Central memory CD8-positive, alpha-beta T cell (primary cell): ENCODE results near the gene SHC2.
"Not testable (repeated sequence)": the region's sequence is repeated elsewhere in the genome, so short reads cannot be mapped to it uniquely, and the experiment has no call there.

Experiments used
- ATAC-seq: fragments of 150-1000 bp; cut with Tn5 transposase; replicated peaks from 2 replicates; pipeline ENCODE4 v1.10.0; 2022; ENCODE audit warnings: mild to moderate bottlenecking, moderate FRiP score, moderate number of reproducible peaks; ENCODE audit not compliant: poor library complexity, severe bottlenecking; ENCODE audit errors: extremely low read depth
- DNase-seq, 2 donors: peaks; one replicate each; pipeline ENCODE4 v3.0.0; 2021; ENCODE audit warnings: low spot score in 2 of 2
- H3K27ac Mint-ChIP-seq: one replicate; pipeline ENCODE4 v1.8.0; 2022; ENCODE audit warnings: low read depth, mild to moderate bottlenecking, moderate library complexity, mixed read lengths
- H3K27me3 Mint-ChIP-seq: one replicate; pipeline ENCODE4 v1.8.0; 2022; ENCODE audit warnings: mixed read lengths
- H3K36me3 Mint-ChIP-seq: one replicate; pipeline ENCODE4 v1.8.0; 2022; ENCODE audit warnings: mild to moderate bottlenecking, moderate library complexity, mixed read lengths; ENCODE audit not compliant: insufficient read depth
- H3K4me1 Mint-ChIP-seq: one replicate; pipeline ENCODE4 v1.8.0; 2022; ENCODE audit warnings: mixed read lengths
- H3K4me3 Mint-ChIP-seq: one replicate; pipeline ENCODE4 v1.8.0; 2022; ENCODE audit warnings: mild to moderate bottlenecking, moderate library complexity, mixed read lengths
- H3K9me3 Mint-ChIP-seq: one replicate; pipeline ENCODE4 v1.8.0; 2022; ENCODE audit warnings: mixed read lengths

SHC2 gene

DNA sequence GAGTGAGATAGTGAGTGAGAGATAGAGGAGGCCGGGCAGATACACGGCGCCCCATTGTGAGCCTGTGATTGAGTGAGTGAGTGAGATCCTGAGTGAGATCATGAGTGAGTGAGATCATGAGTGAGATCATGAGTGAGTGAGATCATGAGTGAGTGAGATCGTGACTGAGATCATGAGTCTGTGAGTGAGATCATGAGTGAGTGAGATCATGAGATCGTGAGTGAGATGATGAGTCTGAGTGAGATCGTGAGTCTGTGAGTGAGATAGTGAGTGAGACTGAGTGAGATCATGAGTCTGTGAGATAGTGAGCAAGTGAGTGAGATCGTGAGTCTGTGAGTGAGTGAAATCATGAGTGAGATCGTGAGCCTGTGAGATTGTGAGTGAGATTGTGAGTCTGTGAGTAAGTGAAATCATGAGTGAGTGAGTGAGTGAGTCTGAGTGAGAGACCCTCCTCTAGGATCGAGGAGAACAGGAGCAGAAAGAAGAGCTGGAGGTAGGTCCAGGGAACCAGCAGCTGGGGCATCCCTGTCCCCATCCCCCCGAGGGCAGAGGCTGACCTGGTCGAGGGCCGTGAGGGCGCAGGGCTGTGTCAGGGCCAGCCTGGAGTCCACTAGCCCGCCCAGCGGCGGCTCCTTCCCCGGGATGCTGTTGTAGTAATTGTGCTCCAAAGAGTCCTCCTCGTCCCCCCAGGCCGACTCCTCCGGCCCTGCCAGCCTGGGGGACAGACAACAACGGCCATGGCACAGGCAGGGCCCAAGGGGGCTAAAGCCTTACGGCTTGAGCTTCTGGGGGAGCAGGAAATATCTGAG, 26.5 kb downstream of the SHC2 start:
- Mint-ChIP-seq H3K4me3 (no peak overlapping the region), H3K27me3 (peaks cover 16% of the 10 kb centered on the region), H3K4me1 (no peaks in the 10 kb centered on the region), H3K36me3 (no peaks in the 10 kb centered on the region), H3K27ac (no peak overlapping the region), H3K9me3 (no peaks in the 10 kb centered on the region)
- DNase-seq (no peak), ATAC-seq (no peak)

DNA sequence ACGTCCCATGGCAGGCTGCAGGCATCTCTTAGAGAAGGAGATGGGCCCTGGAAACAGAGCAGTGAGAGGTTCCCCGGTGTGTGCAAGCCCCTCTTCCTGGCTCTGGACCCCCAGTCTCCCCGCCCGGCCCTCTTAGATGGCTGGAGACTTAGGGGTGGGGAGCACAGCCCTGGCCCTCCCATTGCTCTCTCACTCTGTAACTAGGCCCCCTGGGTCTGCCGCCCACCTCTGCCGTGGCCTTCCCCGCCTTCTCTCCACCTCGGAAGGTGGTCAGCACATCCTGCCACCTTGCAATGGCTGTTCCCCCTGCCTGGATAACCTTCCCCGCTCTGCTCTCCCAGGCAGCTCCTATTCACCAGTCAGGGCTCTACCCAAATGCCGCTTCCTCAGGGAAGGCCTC, 30.1 kb downstream of the SHC2 start:
- ATAC-seq, result no peak
- Mint-ChIP-seq H3K27me3 (no peaks in the 10 kb centered on the region), H3K36me3 (no peaks in the 10 kb centered on the region), H3K4me1 (no peaks in the 10 kb centered on the region), H3K9me3 (no peaks in the 10 kb centered on the region), H3K27ac (no peak overlapping the region), H3K4me3 (no peak overlapping the region)
- no peak for DNase-seq

DNA sequence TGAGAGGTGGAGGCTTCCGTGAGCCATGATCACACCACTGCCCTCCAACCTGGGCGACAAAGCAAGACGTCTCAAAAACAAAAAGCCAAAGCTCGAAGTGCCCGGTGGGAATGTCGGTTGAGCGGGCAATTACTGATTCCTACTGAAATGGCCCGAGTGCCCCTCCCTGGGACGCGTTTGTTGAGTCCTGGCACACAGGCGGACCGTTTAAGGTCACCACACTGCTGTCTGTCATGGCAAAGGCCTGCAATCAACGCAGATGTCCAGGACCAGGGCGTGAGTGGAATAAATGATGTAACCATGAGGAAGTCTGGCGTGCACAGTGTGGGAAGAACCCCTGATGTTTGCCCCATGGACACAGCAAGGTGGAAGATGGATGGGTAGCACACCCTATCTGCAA, 32.7 kb downstream of the SHC2 start:
- H3K4me1 Mint-ChIP-seq, result no peaks in the 10 kb centered on the region

DNA sequence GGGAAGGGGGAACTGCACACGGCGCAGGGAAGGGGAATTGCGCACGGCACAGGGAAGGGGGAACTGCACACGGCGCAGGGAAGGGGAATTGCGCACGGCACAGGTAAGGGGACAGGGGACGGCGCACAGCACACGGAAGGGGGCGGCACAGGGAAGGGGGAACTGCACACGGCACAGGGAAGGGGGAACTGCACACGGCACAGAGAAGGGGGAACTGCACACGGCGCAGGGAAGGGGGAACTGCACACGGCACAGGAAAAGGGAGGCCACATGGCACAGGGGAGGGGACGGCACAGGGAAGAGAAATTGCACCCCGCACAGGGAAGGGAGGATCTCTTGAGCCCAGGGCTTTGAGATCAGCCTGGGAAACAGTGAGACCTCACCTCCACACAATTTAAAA, 33.2 kb downstream of the SHC2 start:
- not testable (repeated sequence) for H3K4me3 Mint-ChIP-seq, H3K27me3 Mint-ChIP-seq, H3K9me3 Mint-ChIP-seq, DNase-seq, ATAC-seq, H3K4me1 Mint-ChIP-seq, H3K27ac Mint-ChIP-seq, H3K36me3 Mint-ChIP-seq

More for the DNA sequence above, 32.7 kb downstream of the SHC2 start:
- Mint-ChIP-seq H3K27ac (no peak overlapping the region), H3K27me3 (no peaks in the 10 kb centered on the region), H3K4me3 (no peak overlapping the region), H3K9me3 (no peaks in the 10 kb centered on the region), H3K36me3 (no peaks in the 10 kb centered on the region)
- ATAC-seq (no peak), DNase-seq (no peak)

DNA sequence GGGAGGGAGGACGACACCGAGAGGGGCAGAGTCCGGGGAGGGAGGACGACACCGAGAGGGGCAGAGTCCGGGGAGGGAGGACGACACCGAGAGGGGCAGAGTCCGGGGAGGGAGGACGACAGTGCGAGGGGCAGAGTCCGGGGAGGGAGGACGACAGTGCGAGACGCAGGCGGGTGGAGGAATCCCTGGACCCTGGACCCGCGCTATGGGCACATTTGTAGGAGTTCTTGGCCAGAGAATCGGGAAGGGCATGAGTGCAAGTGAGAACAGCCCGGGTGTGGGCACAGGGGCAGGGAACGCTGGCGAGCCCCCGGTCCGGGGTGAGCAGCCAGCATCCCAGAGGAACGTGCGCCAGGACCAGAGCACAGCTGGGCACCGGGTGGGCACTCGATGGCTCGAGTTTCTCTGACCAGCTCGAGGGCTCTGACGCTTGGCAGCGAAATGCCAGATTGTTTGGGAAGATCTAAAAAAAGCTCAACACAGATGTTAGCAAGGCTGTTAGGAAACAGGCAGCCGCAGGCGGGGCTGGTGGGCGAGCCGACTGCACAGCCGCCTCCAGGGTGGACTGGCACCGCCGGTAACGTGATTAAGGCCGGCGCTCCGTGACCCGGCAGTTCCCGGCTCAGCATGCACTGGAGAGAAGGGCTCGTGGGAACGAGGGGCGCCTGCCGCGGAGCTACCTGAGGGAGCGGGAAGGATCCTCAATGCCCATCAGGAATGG, 33.9 kb downstream of the SHC2 start:
- H3K27me3 Mint-ChIP-seq, result no peaks in the 10 kb centered on the region
- no peak for DNase-seq
- no peak for ATAC-seq
- no peaks in the 10 kb centered on the region for H3K36me3 Mint-ChIP-seq
- H3K9me3 Mint-ChIP-seq, result no peaks in the 10 kb centered on the region
- no peak overlapping the region for H3K27ac Mint-ChIP-seq
- no peak overlapping the region for H3K4me3 Mint-ChIP-seq
- H3K4me1 Mint-ChIP-seq, result no peaks in the 10 kb centered on the region

DNA sequence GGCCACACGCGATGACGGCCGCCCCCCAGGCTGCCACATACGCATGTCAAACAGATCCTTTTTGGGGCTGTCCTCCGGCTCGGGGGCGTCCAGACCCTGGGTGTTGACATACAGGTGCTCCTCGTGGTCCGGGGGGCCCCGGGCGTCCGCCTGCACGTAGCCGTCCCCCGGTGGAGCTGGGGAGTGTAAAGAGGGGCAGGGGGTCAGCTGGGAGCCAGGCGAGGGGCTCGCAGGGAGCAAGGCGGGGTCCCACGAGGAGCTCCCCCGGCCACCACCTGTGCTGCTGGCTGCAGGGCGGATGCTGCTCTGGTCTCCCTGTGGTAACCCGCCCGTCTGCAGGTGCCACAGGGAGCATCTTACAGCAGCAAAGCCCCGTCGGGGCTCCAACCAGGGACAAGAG, 35.8 kb downstream of the SHC2 start:
- DNase-seq (no peak), ATAC-seq (no peak)
- H3K36me3 Mint-ChIP-seq, result no peaks in the 10 kb centered on the region

DNA sequence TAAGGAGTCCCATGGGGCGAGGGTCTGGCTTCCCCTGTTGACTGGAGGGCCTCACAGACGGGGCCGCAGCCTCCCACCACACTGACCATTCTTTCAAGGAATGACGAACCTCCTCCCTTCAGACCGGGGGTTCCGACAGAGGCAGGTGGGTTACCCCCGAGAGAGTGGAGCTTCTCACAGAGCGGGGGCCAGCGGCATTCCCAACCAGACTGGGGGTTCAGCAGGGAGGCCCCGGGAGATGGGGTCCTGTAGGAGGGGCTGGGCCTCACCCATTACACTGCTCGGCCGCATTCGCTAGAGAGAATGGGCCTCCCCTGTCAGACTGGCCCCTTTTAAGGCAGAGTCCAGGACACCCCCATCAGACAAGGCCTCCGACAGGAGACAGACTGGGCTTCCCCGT, 36.3 kb downstream of the SHC2 start:
- ATAC-seq (no peak), DNase-seq (no peak)
- Mint-ChIP-seq H3K27ac (no peak overlapping the region), H3K4me3 (no peak overlapping the region), H3K27me3 (no peaks in the 10 kb centered on the region), H3K4me1 (no peaks in the 10 kb centered on the region), H3K9me3 (no peaks in the 10 kb centered on the region), H3K36me3 (no peaks in the 10 kb centered on the region)

More for the DNA sequence above, 35.8 kb downstream of the SHC2 start:
- Mint-ChIP-seq H3K9me3 (no peaks in the 10 kb centered on the region), H3K4me3 (no peak overlapping the region), H3K27ac (no peak overlapping the region), H3K4me1 (no peaks in the 10 kb centered on the region), H3K27me3 (no peaks in the 10 kb centered on the region)

DNA sequence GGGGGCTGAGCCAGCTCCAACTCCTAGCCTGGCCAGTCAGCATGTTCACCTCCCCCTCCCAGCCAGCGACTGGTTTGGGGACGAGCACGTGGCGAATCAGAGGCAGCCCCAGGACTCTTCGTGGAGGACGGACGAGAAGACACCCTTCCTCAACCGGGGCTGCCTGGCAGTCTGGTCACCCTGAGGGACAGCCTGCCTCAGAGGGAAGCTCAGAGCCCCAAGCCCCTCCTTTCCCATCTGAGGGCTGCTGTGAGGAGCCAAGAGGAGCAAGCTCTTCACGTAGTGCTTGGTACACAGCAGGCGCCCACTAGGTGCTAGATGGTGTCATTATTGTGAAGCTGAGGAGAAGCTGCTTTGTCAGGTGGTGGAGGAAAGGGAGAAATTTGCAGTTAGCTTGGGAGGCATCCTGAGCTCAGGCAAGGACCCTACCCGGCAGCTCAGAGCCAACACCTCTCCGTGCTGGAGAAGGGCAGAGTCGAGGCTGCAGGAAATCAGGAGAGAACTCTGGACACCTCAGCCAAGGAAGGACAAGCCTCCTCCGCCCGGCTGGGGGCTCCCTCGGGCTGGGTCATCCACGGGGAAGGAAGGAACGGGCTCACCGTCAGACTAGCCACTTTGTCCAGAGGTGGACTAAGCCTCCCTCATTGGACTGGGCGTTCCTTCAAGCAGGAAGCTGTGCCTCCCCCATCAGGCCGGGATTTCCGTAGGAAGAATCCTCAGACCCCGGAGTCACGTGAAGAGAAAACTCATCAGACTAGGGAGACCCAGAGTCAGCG, 37.0 kb downstream of the SHC2 start:
- Mint-ChIP-seq H3K36me3 (no peaks in the 10 kb centered on the region), H3K4me3 (no peak overlapping the region), H3K27me3 (no peaks in the 10 kb centered on the region), H3K4me1 (no peaks in the 10 kb centered on the region), H3K27ac (no peak overlapping the region), H3K9me3 (no peaks in the 10 kb centered on the region)
- DNase-seq (no peak), ATAC-seq (no peak)

DNA sequence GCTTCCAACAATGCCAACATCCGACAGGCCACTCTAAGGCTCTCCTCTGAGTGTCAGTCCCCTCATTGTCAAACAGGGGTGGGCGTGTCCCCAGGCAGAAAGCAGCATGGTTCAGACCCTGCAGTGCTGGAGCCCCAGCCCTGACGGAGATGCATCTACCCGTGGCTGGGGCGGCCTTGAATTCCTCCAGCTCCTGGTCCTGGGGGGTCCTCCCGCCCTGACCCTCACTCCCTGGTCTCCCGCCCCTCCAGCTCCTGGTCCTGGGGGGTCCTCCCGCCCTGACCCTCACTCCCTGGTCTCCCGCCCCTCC, 38.0 kb downstream of the SHC2 start:
- H3K4me1 Mint-ChIP-seq, H3K27me3 Mint-ChIP-seq, H3K9me3 Mint-ChIP-seq, DNase-seq, H3K36me3 Mint-ChIP-seq, H3K27ac Mint-ChIP-seq, ATAC-seq, H3K4me3 Mint-ChIP-seq: not testable (repeated sequence)

DNA sequence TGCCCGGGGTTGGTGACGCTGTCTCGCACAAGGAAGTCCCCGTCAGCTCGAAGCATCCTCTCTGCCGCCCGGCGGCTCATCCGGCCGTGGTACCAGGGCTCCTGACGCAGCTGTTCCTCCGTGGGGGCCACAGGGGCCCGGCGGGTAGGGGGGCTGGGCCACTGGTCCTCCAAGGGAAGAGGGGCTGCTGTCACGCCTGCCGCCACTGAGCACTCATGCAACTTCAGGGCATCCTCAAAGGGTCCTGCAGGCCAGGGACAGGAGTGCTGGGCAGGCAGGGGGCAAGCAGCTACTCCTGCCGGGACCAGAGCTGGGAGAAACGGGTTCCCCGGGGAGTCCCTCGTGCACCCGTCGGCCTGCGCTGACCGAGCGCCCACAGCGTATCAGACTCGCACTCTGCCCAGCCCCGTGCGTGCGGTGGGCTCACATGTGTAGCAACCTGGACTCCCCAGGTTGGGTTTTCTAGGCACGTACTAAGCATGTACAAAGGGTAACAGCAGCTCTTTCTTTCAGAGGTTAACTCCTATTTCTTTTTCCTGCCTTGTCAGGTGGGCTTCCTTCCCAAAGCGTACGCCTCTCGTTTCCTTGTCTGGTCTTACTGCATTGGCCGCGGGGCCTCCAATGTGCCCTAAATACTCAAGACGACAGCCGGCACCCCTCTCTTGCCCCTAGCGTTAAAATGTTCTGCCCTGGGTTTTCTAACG, 38.5 kb downstream of the SHC2 start:
- no peak for DNase-seq
- H3K36me3 Mint-ChIP-seq, result no peaks in the 10 kb centered on the region
- no peak overlapping the region for H3K4me3 Mint-ChIP-seq
- H3K9me3 Mint-ChIP-seq, result no peaks in the 10 kb centered on the region
- H3K27ac Mint-ChIP-seq, result no peak overlapping the region
- no peak for ATAC-seq
- H3K4me1 Mint-ChIP-seq, result no peaks in the 10 kb centered on the region
- no peaks in the 10 kb centered on the region for H3K27me3 Mint-ChIP-seq

DNA sequence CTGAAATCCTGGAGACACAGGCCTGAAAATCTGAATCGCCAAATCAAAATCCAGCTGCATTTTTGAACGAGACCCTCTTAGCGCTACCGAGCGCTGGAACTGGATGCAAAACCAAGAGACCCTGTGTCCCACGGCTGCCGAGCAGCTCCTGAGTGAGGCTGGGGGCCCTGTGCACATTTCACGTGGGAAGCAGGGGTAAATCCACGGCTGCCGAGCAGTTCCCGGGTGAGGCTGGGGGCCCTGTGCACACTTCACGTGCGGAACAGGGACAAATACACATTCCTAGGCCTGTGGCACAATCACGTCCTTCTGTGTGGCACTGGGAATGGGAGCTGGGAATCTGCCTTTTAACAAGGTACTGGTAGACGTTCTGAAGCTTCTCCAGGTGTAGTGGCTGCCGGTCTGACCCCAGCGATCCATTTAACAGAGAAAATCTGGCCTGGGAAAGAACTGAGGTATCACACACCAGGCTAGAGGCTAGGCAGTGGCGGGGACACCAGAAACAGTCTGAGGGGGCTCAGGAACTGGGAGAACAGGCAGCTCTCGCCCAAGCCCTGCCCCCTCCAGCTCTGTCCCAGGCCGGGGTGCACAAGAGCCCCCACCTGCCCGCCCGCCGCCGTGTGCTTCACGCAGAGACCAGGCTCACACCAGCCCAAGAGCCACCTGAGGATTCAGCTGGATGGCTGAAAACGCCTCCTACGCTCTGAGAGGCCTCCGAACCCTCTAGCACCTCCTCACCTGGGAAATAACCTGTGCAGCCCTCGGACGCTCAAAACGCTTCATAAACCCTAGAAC, 40.9 kb downstream of the SHC2 start:
- no peaks in the 10 kb centered on the region for H3K4me1 Mint-ChIP-seq
- no peaks in the 10 kb centered on the region for H3K9me3 Mint-ChIP-seq
- no peak for ATAC-seq
- no peak overlapping the region for H3K27ac Mint-ChIP-seq
- H3K4me3 Mint-ChIP-seq, result no peak overlapping the region
- H3K36me3 Mint-ChIP-seq, result no peaks in the 10 kb centered on the region
- H3K27me3 Mint-ChIP-seq, result no peaks in the 10 kb centered on the region
- DNase-seq, result no peak
